ENCODE results near the gene PHF2. TPM values are rescaled to one million over a fixed set of nuclear protein-coding genes. Genes with fewer than 3 reads are reported as not detected.

PHF2 gene
- total and polyA plus RNA-seq, 9 of the 15 experiments (the other 6 are each of a cell fraction or from before 2014, with no cell fraction given): 0.37 to 14.4 (median 8.1) TPM

- TF ChIP-seq CTCFL (IDR thresholded peaks at IDR 0.05; ENCODE audit: borderline replicate concordance, insufficient read depth, low read depth, low read length, poor library complexity, severe bottlenecking): no peak
- no peak for TF ChIP-seq ELK3 (CRISPR knock-in tag; IDR thresholded peaks at IDR 0.05)
- TF ChIP-seq TAF9B (IDR thresholded peaks at IDR 0.05; ENCODE audit: partially characterized antibody): no peak
- no peak for TF ChIP-seq DPF2 (IDR thresholded peaks at IDR 0.05)
- TF ChIP-seq ILF3 (IDR thresholded peaks at IDR 0.05; ENCODE audit: borderline replicate concordance): no peak
- no peak for TF ChIP-seq FOXM1 (IDR thresholded peaks at IDR 0.05; ENCODE audit: low read depth)
- TF ChIP-seq FOXM1 (CRISPR knock-in tag; IDR thresholded peaks at IDR 0.05; ENCODE audit: low read depth): no peak
- TF ChIP-seq ZNF174 (CRISPR knock-in tag; IDR thresholded peaks at IDR 0.05): no peak
- TF ChIP-seq ZNF561 (CRISPR knock-in tag; conservative IDR thresholded peaks at IDR 0.05): no peak
- TF ChIP-seq SLC30A9 (CRISPR knock-in tag; IDR thresholded peaks at IDR 0.05): no peak
- TF ChIP-seq GTF2A2 (tag; IDR thresholded peaks at IDR 0.05): no peak
- TF ChIP-seq E2F5 (CRISPR knock-in tag; IDR thresholded peaks at IDR 0.05): no peak
Observed at GRCh38 chr9:93568169-93568568, 8.2 kb upstream of the PHF2 start (continued).
